Neural cell (in vitro differentiated cells): Measurements from ENCODE around the gene PRKCQ. TPM values are rescaled to one million over a fixed set of nuclear protein-coding genes. Genes with fewer than 3 reads are reported as not detected.

ENCODE experiments used
- H2AFZ ChIP-seq: fragments of 200-600, 300-800 bp; sonication (generic), shearing (Covaris generic); 2 replicates; pipeline ENCODE4 v1.6.0; 2014; ENCODE audit warnings: low read depth, mild to moderate bottlenecking, antibody characterized with exemption, low read length, moderate library complexity
- H3F3A ChIP-seq: fragments of 200-600 bp; shearing (Covaris generic); 2 replicates; pipeline ENCODE4 v1.6.1; 2016; ENCODE audit warnings: mild to moderate bottlenecking, moderate library complexity, mixed read lengths, antibody characterized with exemption, low read length; ENCODE audit not compliant: insufficient read depth, poor library complexity, severe bottlenecking
- H3K27ac ChIP-seq: fragments of 200-600, 300-800 bp; sonication (generic), shearing (Covaris generic); 2 replicates; pipeline ENCODE4 v1.5.1; 2014; ENCODE audit warnings: mild to moderate bottlenecking, low read length, moderate library complexity
- H3K27me3 ChIP-seq: fragments of 300-800, 200-600 bp; sonication (generic), shearing (Covaris generic); 2 replicates; pipeline ENCODE4 v1.6.0; 2014; ENCODE audit warnings: mild to moderate bottlenecking, low read depth, low read length, moderate library complexity; ENCODE audit not compliant: insufficient read depth
- H3K36me3 ChIP-seq: fragments of 300-800, 200-600 bp; sonication (generic), shearing (Covaris generic); 2 replicates; pipeline ENCODE4 v1.5.1; 2014; ENCODE audit warnings: mild to moderate bottlenecking, antibody characterized with exemption, low read length, moderate library complexity; ENCODE audit not compliant: insufficient read depth
- H3K4me2 ChIP-seq: fragments of 300-800, 200-600 bp; sonication (generic), shearing (Covaris generic); 2 replicates; pipeline ENCODE4 v1.6.0; 2014; ENCODE audit warnings: mild to moderate bottlenecking, low read length
- H3K4me3 ChIP-seq: fragments of 300-800, 200-600 bp; sonication (generic), shearing (Covaris generic); 2 replicates; pipeline ENCODE4 v1.5.1; 2014; ENCODE audit warnings: mild to moderate bottlenecking, low read length, moderate library complexity
- H3K79me2 ChIP-seq: fragments of 200-600 bp; shearing (Covaris generic); replicated peaks from 2 replicates; pipeline ENCODE4 v1.6.0; 2014; ENCODE audit warnings: mild to moderate bottlenecking, low read length, moderate library complexity; ENCODE audit not compliant: insufficient read depth
- H3K9ac ChIP-seq: fragments of 300-800, 200-600 bp; sonication (generic), shearing (Covaris generic); 2 replicates; pipeline ENCODE4 v1.6.1; 2016; ENCODE audit warnings: mild to moderate bottlenecking, low read length, mixed read lengths
- H3K9me2 ChIP-seq: fragments of 200-600 bp; shearing (Covaris generic); 2 replicates; pipeline ENCODE4 v1.6.1; 2016; ENCODE audit warnings: mild to moderate bottlenecking, low read length, mixed read lengths; ENCODE audit not compliant: insufficient read depth
- H3K9me3 ChIP-seq: fragments of 200-600, 300-800 bp; sonication (generic), shearing (Covaris generic); 2 replicates; pipeline ENCODE4 v1.6.1; 2016; ENCODE audit warnings: mild to moderate bottlenecking, mixed run types, low read length, moderate library complexity, mixed read lengths
- H4K20me1 ChIP-seq: fragments of 200-600 bp; shearing (Covaris generic); 2 replicates; pipeline ENCODE4 v1.6.1; 2016; ENCODE audit warnings: mild to moderate bottlenecking, mixed run types; ENCODE audit not compliant: insufficient read depth
- EP300 ChIP-seq: fragments of 450-650 bp; conservative IDR thresholded peaks from 2 replicates; pipeline ENCODE4 v1.6.1; 2014; ENCODE audit warnings: antibody characterized with exemption, mild to moderate bottlenecking, moderate library complexity; ENCODE audit not compliant: poor library complexity, severe bottlenecking
- EZH2 ChIP-seq: fragments of 200-600, 300-800 bp; shearing (Covaris generic), sonication (generic); IDR thresholded peaks from 2 replicates; pipeline ENCODE4 v1.6.1; 2014; ENCODE audit warnings: antibody characterized with exemption, low read length, borderline replicate concordance, mild to moderate bottlenecking; ENCODE audit not compliant: insufficient read depth, poor library complexity, severe bottlenecking
- MXI1 ChIP-seq: fragments of 450-650 bp; conservative IDR thresholded peaks from 2 replicates; pipeline ENCODE4 v1.6.1; 2014; ENCODE audit warnings: antibody characterized with exemption, mild to moderate bottlenecking; ENCODE audit not compliant: poor library complexity, severe bottlenecking
- POLR2AphosphoS5 ChIP-seq: IDR thresholded peaks from 2 replicates; pipeline ENCODE4 v1.6.1; 2012
- RAD21 ChIP-seq: fragments of 450-650 bp; conservative IDR thresholded peaks from 2 replicates; pipeline ENCODE4 v1.6.1; 2014; ENCODE audit warnings: antibody characterized with exemption, mild to moderate bottlenecking, moderate library complexity
- SMC3 ChIP-seq: fragments of 450-650 bp; conservative IDR thresholded peaks from 2 replicates; pipeline ENCODE4 v1.6.1; 2014; ENCODE audit warnings: antibody characterized with exemption, mild to moderate bottlenecking, moderate library complexity; ENCODE audit not compliant: poor library complexity
- TAF1 ChIP-seq: IDR thresholded peaks from 2 replicates; pipeline ENCODE4 v1.6.1; 2012; ENCODE audit warnings: low read depth
- polyA plus RNA-seq: library from polyadenylated mRNA; depleted of rRNA; stranded (reverse); fragments of >200 nt; gene quantifications from 2 replicates; pipeline ENCODE4 v1.2.3, GENCODE V29; 2014
- TF ChIP-seq, protein P1 (sequence below): fragments of 450-650 bp; IDR thresholded peaks from 2 replicates; pipeline ENCODE4 v1.5.1; 2014; ENCODE audit warnings: antibody characterized with exemption, mild to moderate bottlenecking, moderate library complexity; ENCODE audit not compliant: poor library complexity, severe bottlenecking
- TF ChIP-seq, protein P2 (sequence below): IDR thresholded peaks from 2 replicates; pipeline ENCODE4 v1.6.1; 2012; ENCODE audit warnings: borderline replicate concordance

The PRKCQ gene
- polyA plus RNA-seq, 1 donor from 2014 or later: 0.61 TPM

DNA sequence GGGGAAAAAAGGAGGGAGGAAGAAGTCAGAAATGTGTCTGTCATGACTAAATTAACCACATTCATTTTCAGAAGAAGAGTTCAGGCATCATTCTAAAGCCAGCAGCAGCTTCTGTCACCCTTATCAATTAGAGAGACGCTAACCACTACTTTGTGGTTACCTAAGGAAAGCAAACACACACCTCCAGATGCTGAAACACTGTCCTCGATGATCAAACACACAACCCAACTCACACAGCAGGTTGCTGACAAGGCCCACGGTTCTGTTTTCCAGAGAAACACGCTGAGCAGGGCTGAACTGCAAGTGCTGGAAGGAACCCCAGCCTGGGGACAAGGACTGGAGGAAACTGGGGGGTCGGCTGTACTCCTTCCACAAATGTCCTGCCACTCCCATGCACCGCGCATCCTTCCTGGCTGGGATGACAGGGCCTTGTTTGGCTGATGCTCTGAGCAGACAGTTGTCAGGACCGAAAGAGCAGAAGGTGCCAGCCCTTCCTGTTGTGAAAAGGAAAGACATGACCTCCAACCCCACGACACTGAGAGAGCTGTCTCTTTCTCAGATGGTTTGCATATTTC lies 36.6 kb downstream of the PRKCQ start:
- Histone ChIP-seq H3K9me3 (no peaks in the 10 kb centered on the region), H3K79me2 (no peaks in the 10 kb centered on the region), H2AFZ (no peak overlapping the region), H3K27me3 (no peaks in the 10 kb centered on the region), H4K20me1 (no peaks in the 10 kb centered on the region), H3K9me2 (no peaks in the 10 kb centered on the region), H3K4me2 (no peak overlapping the region), H3K27ac (no peak overlapping the region), H3K4me3 (no peak overlapping the region), H3K9ac (no peak overlapping the region), H3K36me3 (no peaks in the 10 kb centered on the region), H3F3A (no peaks in the 10 kb centered on the region)
- TF ChIP-seq SMC3: no peak
- TF ChIP-seq EP300: no peak
- no peak for TF ChIP-seq RAD21
- TF ChIP-seq POLR2AphosphoS5: no peak
- no peak for TF ChIP-seq TAF1
- no peak for TF ChIP-seq MXI1
- TF ChIP-seq, protein P1, sequence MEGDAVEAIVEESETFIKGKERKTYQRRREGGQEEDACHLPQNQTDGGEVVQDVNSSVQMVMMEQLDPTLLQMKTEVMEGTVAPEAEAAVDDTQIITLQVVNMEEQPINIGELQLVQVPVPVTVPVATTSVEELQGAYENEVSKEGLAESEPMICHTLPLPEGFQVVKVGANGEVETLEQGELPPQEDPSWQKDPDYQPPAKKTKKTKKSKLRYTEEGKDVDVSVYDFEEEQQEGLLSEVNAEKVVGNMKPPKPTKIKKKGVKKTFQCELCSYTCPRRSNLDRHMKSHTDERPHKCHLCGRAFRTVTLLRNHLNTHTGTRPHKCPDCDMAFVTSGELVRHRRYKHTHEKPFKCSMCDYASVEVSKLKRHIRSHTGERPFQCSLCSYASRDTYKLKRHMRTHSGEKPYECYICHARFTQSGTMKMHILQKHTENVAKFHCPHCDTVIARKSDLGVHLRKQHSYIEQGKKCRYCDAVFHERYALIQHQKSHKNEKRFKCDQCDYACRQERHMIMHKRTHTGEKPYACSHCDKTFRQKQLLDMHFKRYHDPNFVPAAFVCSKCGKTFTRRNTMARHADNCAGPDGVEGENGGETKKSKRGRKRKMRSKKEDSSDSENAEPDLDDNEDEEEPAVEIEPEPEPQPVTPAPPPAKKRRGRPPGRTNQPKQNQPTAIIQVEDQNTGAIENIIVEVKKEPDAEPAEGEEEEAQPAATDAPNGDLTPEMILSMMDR: no peak
- TF ChIP-seq EZH2: no peak
- TF ChIP-seq, protein P2, sequence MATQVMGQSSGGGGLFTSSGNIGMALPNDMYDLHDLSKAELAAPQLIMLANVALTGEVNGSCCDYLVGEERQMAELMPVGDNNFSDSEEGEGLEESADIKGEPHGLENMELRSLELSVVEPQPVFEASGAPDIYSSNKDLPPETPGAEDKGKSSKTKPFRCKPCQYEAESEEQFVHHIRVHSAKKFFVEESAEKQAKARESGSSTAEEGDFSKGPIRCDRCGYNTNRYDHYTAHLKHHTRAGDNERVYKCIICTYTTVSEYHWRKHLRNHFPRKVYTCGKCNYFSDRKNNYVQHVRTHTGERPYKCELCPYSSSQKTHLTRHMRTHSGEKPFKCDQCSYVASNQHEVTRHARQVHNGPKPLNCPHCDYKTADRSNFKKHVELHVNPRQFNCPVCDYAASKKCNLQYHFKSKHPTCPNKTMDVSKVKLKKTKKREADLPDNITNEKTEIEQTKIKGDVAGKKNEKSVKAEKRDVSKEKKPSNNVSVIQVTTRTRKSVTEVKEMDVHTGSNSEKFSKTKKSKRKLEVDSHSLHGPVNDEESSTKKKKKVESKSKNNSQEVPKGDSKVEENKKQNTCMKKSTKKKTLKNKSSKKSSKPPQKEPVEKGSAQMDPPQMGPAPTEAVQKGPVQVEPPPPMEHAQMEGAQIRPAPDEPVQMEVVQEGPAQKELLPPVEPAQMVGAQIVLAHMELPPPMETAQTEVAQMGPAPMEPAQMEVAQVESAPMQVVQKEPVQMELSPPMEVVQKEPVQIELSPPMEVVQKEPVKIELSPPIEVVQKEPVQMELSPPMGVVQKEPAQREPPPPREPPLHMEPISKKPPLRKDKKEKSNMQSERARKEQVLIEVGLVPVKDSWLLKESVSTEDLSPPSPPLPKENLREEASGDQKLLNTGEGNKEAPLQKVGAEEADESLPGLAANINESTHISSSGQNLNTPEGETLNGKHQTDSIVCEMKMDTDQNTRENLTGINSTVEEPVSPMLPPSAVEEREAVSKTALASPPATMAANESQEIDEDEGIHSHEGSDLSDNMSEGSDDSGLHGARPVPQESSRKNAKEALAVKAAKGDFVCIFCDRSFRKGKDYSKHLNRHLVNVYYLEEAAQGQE: no peak

GRCh38 chr10:6542999-6543430 lies 37.1 kb downstream of the PRKCQ start:
- H3F3A ChIP-seq: no peaks in the 10 kb centered on the region
- no peaks in the 10 kb centered on the region for H3K79me2 ChIP-seq
- no peaks in the 10 kb centered on the region for H4K20me1 ChIP-seq
- no peaks in the 10 kb centered on the region for H3K36me3 ChIP-seq
- no peak overlapping the region for H3K27ac ChIP-seq
- H3K27me3 ChIP-seq: no peaks in the 10 kb centered on the region
- H3K9me2 ChIP-seq: no peaks in the 10 kb centered on the region
- H3K9ac ChIP-seq: no peak overlapping the region
- no peak overlapping the region for H2AFZ ChIP-seq
- no peak overlapping the region for H3K4me2 ChIP-seq
- H3K4me3 ChIP-seq: no peak overlapping the region
- no peaks in the 10 kb centered on the region for H3K9me3 ChIP-seq
- no peak for TF ChIP-seq EP300

DNA sequence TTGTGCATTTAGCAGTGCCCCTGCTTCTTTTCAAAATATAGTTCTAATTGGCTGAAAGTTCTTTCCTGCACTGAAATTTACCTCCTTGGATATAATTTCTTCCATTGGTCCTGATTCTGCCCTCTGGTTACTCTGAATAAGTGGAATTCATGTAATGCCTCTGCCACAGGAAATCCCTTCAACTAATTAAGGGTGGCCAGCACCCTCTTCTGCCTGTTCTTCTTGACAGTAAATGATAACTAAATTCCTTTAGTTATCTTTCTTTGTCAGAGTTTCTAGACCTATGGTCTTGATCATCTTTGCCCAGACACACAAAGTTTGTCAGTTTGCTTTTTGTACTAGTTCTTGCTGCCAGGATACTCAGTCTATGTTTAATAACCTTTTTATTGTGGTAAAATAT lies 40.2 kb downstream of the PRKCQ start:
- TF ChIP-seq EZH2 (no peak), RAD21 (no peak), MXI1 (no peak), EP300 (no peak), SMC3 (no peak), POLR2AphosphoS5 (no peak), TAF1 (no peak)
- TF ChIP-seq, protein P1: no peak
- TF ChIP-seq, protein P2: no peak
- no peaks in the 10 kb centered on the region for H3K9me3 ChIP-seq
- H3K79me2 ChIP-seq: no peaks in the 10 kb centered on the region
- H3K4me2 ChIP-seq: no peak overlapping the region
- no peaks in the 10 kb centered on the region for H3K27me3 ChIP-seq
- H3F3A ChIP-seq: no peaks in the 10 kb centered on the region
- no peak overlapping the region for H3K9ac ChIP-seq
- no peak overlapping the region for H2AFZ ChIP-seq
- no peak overlapping the region for H3K27ac ChIP-seq
- H3K9me2 ChIP-seq: no peaks in the 10 kb centered on the region
- H4K20me1 ChIP-seq: no peaks in the 10 kb centered on the region
- H3K4me3 ChIP-seq: no peak overlapping the region
- no peaks in the 10 kb centered on the region for H3K36me3 ChIP-seq
